ENCODE measurements around the gene LOXL3. TPM values are rescaled to one million over a fixed set of nuclear protein-coding genes. Genes with fewer than 3 reads are reported as not detected.
A peak's percentile ranks its signal among the peaks of the same experiment; 100 is the strongest.

LOXL3 gene
- total and polyA plus RNA-seq, 7 donors = 0.62 to 2.3 (median 0.99) TPM

- Histone ChIP-seq H3K36me3 (ENCODE audit: insufficient read depth in 1 of 2, low read depth in 1 of 2) (no peaks in the 10 kb centered on the region), H3K4me1 (peaks cover 21% of the 10 kb centered on the region), H3K27ac (no peak overlapping the region), H3K27me3 (ENCODE audit: insufficient read depth in 3 of 3, low read length in 2 of 3) (peaks cover 0 to 90% (median 43%) of the 10 kb centered on the region in 3 donors), H3K4me3 (no peak overlapping the region), H3K9me3 (no peaks in the 10 kb centered on the region)
- DNase-seq (no peak), ATAC-seq (no peak)
- intact Hi-C loops (cut with DNase I) = no loop called here
- TF ChIP-seq, protein P1, sequence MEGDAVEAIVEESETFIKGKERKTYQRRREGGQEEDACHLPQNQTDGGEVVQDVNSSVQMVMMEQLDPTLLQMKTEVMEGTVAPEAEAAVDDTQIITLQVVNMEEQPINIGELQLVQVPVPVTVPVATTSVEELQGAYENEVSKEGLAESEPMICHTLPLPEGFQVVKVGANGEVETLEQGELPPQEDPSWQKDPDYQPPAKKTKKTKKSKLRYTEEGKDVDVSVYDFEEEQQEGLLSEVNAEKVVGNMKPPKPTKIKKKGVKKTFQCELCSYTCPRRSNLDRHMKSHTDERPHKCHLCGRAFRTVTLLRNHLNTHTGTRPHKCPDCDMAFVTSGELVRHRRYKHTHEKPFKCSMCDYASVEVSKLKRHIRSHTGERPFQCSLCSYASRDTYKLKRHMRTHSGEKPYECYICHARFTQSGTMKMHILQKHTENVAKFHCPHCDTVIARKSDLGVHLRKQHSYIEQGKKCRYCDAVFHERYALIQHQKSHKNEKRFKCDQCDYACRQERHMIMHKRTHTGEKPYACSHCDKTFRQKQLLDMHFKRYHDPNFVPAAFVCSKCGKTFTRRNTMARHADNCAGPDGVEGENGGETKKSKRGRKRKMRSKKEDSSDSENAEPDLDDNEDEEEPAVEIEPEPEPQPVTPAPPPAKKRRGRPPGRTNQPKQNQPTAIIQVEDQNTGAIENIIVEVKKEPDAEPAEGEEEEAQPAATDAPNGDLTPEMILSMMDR (IDR thresholded peaks at IDR 0.05) = no peak
- WGBS, 3 donors = 7 to 13% (median 11%) methylated on average over 21 to 36 of the region's 36 CpGs
These were observed 40.8 kb downstream of the LOXL3 start for GRCh38 chr2:74512744-74513604.

DNA sequence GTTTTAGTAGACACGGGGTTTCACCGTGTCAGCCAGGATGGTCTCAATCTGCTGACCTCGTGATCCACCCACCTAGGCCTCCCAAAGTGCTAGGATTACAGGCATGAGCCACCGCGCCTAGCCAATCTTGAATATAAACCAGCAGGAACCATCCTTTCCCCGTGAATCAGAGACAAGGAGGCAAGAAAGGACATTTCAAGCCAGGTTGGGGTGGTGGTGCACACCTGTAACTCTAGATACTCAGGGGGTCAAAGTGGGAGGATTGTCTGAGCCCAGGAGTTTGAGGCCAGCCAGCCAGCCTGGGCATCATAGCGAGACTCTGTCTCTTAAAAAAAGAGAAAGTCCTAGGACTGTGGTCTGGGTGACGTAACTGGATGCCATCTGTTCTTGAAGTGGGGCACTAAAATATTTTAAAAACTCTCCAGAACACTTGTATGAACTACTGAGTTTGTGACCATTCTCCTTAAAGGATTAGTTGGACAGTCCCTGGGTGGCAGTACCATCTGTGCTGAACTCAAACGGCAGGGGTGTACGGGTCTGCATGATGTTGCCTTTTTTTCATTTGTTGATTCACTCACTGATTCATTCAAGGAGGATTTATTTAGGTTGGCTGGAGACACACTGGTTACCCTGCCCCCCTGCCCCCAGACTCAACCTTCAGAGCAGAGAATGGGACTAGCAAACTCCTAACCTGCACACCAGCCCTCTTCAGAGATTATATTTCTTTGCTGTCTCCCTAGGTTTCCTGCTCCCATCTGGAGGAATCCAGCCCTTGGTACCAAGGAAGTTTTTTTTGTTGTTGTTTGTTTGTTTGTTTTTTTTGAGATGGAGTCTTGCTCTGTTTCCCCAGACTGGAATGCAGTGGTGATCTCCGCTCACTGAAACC, 42.4 kb downstream of the LOXL3 start:
- TF ChIP-seq, protein P1 (IDR thresholded peaks at IDR 0.05) = no peak
- 28 to 34% (median 29%) methylated on average over 11 of the region's 11 CpGs for WGBS, 3 donors
- Histone ChIP-seq H3K4me3 (no peak overlapping the region), H3K4me1 (peaks cover 22% of the 10 kb centered on the region), H3K9me3 (no peaks in the 10 kb centered on the region), H3K27me3 (ENCODE audit: insufficient read depth in 3 of 3, low read length in 2 of 3) (peaks cover 0 to 78% (median 37%) of the 10 kb centered on the region in 3 donors), H3K27ac (no peak overlapping the region), H3K36me3 (ENCODE audit: insufficient read depth in 1 of 2, low read depth in 1 of 2) (peaks cover 0 to 3% of the 10 kb centered on the region in 2 donors)
- DNase-seq (no peak), ATAC-seq (no peak)
- intact Hi-C loops (cut with DNase I) = no loop called here

GRCh38 chr2:74510272-74510671, 43.5 kb downstream of the LOXL3 start:
- Histone ChIP-seq H3K4me1 (peaks cover 18% of the 10 kb centered on the region), H3K27ac (no peak overlapping the region), H3K4me3 (no peak overlapping the region), H3K27me3 (ENCODE audit: insufficient read depth in 3 of 3, low read length in 2 of 3) (peaks cover 0 to 70% (median 29%) of the 10 kb centered on the region in 3 donors), H3K9me3 (no peaks in the 10 kb centered on the region), H3K36me3 (ENCODE audit: insufficient read depth in 1 of 2, low read depth in 1 of 2) (peaks cover 0 to 13% of the 10 kb centered on the region in 2 donors)
- DNase-seq (no peak), ATAC-seq (no peak)
- 79 to 82% (median 80%) methylated on average over 4 of the region's 4 CpGs for WGBS, 3 donors
- intact Hi-C loops (cut with DNase I) = no loop called here
- TF ChIP-seq, protein P1 (IDR thresholded peaks at IDR 0.05) = no peak

DNA sequence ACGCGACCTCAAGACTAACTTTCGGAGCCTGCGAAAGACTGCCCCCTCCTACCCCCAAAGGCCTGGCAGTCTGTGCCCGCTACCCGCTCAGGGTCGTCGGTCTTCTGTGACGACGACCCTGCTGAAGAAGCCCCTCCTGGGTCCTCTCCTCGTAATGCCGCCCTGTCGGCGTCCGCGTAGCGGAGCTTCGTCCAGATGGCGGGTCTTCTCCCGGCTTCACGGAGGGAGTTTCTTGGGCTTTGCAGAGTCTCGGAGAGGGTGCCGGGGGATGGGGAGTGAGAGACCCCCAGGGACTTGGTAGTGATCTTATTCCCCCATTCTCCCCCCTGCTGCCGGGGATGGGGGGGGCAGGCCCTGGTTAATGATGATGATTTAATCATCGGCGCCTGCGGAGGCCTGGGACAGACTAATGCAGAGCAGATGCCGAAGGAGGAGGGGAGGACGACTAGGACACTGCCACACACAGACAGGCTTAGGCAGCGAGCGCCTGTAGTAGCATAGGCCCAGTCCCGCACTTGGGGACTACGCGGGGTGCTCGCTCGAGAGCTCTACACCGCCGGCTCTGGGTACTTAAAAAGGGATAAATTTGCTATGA, 45.7 kb downstream of the LOXL3 start:
- intact Hi-C loops (cut with DNase I) = loop anchor here (2.0 kb wide), 1 partner anchor 21 kb away; the partner anchor contains the start of genes AUP1 (in 2 of the 2) and HTRA2 (in 2 of the 2)

More for the DNA sequence above, 45.7 kb downstream of the LOXL3 start:
- no peaks in the 10 kb centered on the region for H3K9me3 ChIP-seq
- peak in 1 of 4 donors; percentile 14 for ATAC-seq
- H3K4me1 ChIP-seq = peaks cover 13% of the 10 kb centered on the region
- H3K4me3 ChIP-seq = peak overlapping the region; percentile 96
- peak overlapping the region; percentile 100 for H3K27ac ChIP-seq
- H3K36me3 ChIP-seq (ENCODE audit: insufficient read depth in 1 of 2, low read depth in 1 of 2) = peaks cover 0 to 22% of the 10 kb centered on the region in 2 donors
- DNase-seq = no peak
- TF ChIP-seq, protein P1 (IDR thresholded peaks at IDR 0.05) = no peak
- WGBS, 3 donors = 16 to 20% (median 18%) methylated on average over 38 of the region's 38 CpGs
- peaks cover 0 to 68% (median 10%) of the 10 kb centered on the region in 3 donors for H3K27me3 ChIP-seq (ENCODE audit: insufficient read depth in 3 of 3, low read length in 2 of 3)
